Inflammatory macrophage treated with lipopolysaccharide for 4 hours (primary cell): Measurements from ENCODE around the gene ST8SIA1.
"Not testable (repeated sequence)": the region's sequence is repeated elsewhere in the genome, so short reads cannot be mapped to it uniquely, and the experiment has no call there.

Experiments used
- DNase-seq: peaks from one replicate; pipeline ENCODE4 v3.0.0-alpha.2; 2020

ST8SIA1 gene

DNA sequence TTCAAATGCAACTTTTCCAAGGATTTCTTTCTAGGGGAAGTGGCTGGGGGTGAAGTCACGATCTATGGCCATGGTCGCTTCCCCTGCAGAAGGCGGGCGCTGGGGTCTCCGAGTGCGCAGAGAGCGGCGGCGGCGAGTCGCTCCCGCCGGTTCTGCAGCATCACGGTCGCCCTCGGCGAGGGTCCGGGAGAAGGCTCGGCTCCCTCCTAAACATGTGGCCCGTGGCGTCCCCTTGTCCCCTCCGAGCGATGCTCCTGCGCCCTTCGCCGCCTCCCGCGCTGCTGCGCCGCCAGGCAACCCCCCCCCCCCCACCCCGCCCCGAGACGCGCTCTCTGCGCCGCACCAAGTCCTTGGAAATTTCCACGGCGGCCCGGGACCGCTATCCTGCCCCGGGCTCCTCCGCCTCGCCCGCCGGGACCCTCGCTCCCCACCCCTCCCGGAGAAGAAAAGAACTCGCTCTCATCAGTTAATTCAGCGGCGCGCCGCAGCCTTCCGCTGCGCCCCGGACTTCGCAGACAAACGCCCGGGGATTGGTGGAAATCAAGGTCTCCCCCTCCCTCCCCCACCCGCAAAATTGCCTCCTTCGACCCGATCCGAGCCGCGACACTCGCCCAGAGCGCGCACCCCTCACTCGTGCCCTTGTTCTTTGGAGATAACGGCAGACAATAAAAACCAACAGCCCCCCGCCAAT, at the start of gene ST8SIA1:
Gene ST8SIA1, minus strand, starts transcription at position 298 of the 691 bp plus-strand sequence. CDS start 475 bp downstream, outside the sequence.
- no peak for DNase-seq

DNA sequence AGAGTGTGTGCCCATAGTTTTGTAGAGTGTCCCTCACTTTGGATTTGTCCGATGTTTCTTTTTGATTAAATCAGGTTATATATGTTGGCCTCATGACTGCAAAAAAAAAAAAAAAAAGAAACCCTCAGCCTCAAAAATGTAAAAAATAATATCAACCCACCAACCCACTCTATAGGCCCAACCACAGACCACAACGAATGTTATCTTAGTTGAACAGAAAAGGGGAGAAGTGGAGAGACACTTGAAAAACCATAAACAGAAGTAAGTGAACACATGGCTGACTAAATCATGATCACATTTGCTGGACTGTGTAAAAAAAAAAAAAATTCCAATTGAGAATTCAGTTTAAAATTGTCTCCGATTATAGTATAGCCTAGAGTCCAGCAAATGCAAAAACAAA, 45.5 kb upstream of the ST8SIA1 start:
- no peak for DNase-seq

DNA sequence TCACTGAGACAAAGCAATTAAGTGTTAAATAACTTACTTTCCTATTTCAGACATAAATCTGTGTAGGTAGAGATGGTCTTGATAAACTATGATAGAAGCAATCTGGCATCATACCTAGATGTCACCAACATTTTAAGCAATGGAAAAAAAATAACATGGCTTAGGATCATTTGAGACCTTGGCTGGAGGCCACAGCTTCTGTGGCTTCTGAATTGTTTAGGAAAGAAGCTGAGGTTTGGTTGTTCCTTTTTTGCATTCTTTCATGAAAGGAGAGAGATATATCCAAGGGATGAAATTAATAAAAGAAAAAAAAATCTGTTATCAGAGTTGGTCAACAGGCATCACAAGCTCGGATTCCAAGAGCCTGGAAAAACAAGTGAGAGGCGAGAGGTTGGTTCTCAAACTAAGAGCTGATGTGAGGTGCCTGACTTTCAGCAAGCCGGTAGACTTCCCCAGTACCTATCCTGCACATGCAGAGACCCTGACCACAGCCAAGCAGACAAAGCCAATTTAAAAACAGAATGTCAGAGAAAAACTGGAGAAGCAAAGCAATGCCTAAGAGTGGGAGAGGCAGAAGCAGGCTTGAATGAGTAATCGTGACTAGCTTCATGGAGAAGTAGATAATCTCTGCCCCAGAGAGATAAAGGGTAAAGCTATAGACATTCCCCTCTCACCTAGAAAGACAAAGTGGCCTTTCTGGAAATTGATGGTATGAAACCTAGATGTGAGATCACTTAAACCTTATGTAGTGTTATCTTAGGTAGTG, 43.4 kb upstream of the ST8SIA1 start:
- DNase-seq, result peak; percentile 24

DNA sequence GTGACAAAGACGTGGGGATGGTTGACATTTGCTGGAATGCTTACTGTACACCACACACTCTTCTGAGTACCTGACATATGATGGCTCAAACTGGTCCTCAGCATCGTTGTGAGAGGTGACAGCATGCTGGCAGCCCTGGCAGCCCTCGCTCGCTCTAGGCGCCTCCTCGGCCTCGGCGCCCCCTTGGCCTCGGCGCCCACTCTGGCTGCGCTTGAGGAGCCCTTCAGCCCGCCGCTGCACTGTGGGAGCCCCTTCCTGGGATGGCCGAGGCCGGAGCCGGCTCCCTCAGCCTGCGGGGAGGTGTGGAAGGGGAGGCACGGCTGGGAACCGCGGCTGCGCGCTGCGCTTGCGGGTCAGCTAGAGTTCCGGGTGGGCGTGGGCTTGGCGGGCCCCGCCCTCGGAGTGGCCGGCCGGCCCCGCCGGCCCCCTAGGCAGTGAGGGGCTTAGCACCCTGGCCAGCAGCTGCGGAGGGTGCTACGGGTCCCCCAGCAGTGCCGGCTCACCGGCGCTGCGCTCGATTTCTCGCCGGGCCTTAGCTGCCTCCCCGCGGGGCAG, 42.2 kb upstream of the ST8SIA1 start:
- not testable (repeated sequence) for DNase-seq

DNA sequence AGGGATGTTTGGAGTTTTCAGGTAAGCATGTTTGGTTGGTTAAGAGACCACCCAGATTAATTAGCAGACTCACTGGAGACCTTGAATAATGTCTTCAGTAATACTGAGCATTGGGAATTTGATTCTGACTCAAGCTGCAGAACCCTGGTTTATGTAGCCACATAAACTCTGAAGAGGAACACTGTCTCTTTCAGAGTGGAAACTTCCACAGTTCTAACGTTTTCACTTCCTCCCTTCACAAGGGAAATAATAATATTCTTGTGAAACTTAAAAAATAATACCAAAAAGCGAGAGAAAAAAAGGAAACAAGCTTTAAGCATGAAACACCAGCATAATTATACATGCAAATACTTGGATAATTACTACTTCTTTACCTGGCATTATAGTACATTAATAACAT, 40.0 kb upstream of the ST8SIA1 start:
- DNase-seq, result peak; percentile 78

DNA sequence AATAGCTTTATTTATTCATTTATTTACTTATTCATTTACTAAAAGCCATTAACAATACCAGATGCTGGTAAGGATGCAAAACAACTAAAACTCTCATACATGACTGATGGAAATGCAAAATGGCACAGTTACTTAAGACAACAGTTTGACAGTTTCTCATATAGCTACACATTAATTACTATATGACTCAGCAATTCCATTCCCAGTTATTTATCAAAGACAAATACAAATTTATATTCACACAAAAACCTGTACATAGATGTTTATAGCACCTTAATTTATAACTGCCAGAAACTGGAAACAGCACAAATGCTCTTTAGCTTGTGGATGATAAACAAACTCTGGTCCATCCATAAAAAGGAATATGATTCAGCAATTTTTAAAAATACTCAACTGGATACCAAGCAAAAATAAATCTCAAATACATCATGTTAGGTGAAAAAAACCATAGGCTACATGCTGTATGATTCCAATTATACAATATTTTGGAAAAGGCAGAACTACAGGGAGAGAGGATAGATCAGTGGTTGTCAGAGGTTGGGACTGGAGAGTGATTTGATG, 37.9 kb upstream of the ST8SIA1 start:
- no peak for DNase-seq

GRCh38 chr12:22366181-22366580, 31.7 kb upstream of the ST8SIA1 start:
- DNase-seq, result no peak

DNA sequence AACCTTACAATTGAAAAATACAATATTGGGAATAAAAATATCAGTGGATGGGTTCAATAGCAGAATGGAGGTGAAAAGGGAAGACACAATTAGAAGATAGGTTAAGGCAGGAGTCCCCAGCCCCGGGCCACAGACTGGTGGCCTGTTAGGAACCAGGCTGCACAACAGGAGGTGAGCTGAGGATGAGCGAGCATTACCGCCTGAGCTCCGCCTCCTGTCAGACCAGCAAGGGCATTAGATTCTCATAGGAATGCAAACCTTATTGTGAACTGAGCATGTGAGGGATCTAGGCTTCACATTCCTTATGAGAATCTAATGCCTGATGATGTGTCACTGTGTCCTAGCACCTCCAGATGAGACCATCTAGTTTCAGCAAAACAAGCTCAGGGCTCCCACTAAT, 27.3 kb upstream of the ST8SIA1 start:
- no peak for DNase-seq

DNA sequence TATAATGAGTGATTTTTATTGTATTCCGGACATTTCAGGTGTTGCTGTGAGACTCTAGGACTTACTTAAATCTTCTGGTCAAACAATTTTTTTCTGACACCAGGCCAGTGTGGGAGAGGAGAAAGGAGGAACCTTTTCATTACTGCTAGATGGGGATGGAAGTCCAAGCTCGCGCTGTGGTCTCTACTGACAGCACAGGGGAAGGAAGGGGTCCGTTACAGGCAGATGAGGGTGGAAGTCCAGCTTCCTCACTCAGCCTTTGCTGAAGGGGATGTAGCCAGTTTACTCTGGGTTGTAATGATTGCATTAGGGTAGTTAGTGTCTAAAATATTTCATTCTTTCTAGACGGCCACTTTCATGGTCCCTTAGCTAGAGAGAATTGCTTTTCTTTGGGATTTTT, 26.3 kb upstream of the ST8SIA1 start:
- no peak for DNase-seq

- no peak for DNase-seq
Measured at GRCh38 chr12:22357531-22357930, 23.0 kb upstream of the ST8SIA1 start.

DNA sequence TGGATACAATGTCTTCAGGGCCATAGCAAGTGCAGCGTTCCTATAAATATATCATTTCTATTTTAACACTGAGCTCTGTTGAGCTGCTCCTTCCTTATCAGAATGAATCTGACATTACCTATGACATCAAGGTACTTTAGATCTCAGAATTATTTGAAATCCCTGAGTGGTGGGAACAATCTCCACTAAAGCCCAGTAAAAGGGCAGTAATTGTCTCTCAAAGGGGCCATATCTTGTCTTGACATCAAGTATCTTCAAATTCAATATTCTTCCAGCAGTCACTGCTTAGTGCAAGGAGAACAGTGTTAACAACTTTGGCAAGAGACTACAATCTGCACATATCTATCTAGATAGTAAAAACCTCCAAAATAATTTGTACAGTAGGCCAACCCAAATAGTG, 21.7 kb upstream of the ST8SIA1 start:
- DNase-seq, result no peak

- no peak for DNase-seq
Measured at GRCh38 chr12:22355011-22355580, 20.6 kb upstream of the ST8SIA1 start.

DNA sequence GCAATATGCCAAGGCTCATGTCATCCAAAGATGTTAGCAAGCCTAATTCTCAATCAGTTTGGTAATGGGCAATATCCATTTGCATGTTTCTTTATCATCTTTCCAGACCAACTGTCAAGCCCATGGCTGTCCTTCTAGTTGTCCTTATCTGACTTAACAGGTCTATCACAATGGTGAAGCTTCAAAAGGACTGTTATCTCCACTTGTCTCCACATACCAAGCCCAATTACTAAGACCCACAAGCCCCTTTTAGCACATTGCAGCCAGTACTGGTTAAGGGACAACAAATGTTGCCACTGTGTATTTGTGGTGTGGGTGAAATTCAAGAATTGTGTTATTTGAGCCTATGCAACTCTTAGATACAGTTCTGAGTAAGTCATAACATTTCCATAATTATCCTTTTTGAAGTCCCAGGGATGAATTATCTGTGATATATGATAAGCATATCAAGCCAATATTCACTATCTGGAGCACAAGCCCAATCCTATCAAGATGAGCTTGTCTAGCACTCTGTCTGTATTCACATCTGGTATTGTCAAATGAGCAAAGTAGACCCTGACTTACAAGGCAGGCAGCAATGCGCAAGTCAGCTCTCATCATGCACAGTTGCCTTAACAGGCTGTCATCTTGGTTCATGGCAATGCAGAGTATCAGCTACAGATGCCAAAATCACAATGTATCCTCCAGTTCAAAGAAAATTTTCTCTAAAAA, 19.3 kb upstream of the ST8SIA1 start:
- no peak for DNase-seq

DNA sequence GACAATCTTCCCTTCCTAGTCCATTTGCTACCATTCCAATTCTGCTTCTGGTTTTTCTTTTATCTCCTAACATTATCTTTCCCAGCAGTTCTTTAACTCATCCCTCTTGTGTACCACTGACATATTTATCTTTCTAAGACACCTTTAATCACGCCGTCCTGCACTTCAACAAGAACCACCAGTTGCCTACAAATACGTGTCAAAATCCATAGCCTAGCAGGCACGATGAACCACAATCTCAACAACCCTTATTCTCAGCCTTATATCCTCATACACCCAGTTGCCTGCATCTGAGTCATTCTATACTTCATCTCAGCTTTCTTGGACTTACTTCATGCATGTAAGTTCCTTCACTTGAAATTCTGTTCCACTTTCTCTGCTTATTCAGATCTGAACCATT, 16.4 kb upstream of the ST8SIA1 start:
- peak; percentile 35 for DNase-seq

DNA sequence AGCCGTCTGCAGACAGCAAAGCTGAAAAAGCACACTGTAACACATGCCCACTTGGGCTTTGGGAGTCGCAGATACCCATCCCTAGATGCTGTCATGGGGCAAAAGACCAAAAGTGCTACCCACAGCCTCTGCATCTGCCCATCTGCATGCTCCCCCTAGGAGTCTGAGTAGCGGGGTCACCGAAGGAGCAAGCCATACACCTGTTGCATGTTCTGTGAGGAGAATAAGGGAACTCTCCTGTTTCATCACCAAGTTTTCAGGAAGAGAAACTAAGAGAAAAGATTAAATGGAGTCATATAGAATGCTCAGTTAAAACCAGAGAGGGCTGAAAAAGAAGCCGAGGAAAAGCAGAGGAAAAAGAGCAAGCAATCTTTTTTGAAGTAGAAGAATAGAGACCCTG, 13.7 kb upstream of the ST8SIA1 start:
- DNase-seq, result peak; percentile 43

DNA sequence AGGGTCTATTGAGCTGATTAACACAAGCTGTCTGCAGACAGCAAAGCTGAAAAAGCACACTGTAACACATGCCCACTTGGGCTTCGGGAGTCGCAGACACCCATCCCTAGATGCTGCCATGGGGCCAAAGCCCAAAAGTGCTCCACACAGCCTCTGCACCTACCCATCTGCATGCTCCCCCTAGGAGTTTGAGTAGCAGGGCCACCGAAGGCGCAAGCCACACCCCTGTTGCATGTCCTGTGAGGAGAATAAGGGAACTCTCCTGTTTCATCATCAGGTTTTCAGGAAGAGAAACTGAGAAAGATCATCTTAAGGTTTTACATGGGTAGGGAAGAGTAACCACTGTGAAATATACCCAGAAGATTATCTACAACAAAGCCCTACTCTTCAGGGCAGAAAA, 5.6 kb upstream of the ST8SIA1 start:
- DNase-seq, result peak; percentile 91

DNA sequence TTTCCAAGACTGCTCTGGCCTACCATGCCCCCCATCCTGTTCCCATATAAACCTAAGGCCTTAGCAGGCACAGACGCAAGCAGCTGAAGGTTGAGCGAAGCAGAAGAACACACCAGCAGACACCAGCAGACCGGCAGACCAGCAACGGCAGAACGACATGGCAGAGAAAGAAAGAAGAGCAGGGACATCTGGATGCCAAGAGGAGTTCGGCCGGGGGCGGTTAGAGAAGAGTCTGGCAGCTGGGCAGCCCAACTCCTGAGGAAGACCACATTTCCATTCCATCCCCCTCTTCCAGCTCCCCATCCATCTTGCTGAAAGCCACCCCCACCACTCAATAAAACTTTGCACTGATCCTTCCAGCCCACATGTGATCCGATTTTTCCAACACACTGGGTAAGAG, 5.2 kb upstream of the ST8SIA1 start:
- DNase-seq, result no peak

DNA sequence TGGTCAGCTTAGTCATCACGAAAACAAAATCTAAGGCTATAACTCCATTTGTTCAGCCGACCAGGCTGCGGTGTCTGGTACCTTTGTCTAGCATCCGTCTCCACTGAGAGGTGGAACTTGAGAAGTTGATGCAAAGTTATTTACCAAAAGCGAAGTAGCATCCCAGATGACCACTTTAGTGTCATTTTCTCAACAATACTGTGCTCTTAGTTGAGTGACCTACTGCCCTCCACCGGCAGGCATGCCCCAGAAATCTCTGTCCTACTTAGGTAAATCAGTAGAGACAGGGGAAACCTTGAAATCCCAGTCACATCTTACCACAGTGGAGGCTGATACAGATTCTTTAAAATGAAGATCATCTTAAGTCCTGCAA, 1.3 kb upstream of the ST8SIA1 start:
- DNase-seq, result no peak

DNA sequence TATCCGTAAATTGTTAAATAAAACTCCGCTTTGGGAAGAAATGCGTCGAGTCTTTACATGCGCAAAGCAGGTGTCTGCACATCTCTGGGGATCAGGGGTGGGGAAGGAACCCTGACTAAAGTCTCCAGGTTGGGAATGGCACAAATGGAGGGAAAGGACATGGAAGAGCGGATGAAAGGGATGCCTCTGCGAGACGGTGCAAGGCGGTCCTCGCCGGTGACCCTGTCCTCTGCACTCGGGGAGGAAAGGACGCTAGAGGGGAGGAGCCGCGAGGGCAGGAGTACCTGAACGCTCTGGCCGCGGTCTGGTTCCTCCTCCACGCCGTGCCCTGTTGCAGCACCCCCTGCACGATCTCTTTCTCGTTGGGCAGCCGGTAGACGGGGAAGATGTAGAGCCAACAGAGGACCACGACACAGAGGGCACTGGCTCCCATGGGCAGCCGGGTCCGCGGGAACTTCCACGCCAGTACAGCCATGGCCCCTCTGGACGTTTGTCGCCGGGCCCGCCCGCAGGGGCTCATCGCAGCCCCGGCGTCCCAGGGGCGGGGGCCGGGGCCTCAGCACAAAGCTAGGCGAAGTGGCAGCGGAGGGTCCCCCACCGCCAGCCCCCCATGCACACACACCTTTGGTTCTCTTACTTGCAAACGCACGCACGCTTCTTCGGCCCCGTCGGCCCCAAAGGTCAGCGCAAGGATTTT, 646 bp downstream of the ST8SIA1 start:
- DNase-seq, result no peak

GRCh38 chr12:22333186-22333712, 1.3 kb downstream of the ST8SIA1 start:
- peak; percentile 26 for DNase-seq

DNA sequence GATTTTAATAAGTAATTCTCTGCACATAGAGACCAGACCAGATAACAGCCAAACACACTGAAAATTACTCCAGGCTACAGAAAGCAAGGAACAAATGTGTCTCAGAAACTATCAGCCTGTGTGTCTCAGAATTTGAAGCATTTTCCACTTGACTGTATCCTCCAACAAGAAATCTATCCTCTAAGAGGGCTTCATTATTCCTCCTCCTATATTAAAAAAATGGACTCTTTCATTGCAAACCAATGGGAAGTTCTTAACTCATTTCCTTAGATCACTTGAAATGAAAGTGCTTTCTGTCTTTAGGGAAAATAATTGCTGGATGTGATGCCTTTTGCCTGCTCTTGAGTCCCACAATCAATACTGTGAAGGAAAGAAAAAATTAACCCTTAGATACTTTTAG, 2.3 kb downstream of the ST8SIA1 start:
- DNase-seq, result no peak

DNA sequence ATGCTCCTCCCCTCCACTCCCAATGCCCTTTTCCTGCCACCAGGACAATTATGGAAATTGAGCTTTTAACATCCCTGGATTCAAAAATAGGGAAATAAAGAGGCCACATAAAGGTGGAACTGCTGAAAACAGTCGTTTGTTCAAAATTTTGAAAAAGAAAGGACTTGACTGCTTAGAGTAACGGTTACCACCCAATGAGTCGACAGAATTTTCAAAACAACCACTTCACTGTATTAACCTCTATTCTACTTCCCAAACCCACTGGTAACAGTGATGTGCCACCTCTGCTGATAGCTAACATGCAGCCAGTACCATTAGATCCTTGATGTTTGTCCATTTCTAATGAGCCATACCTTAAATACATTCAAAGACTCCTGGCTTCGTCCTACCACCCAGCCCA, 4.9 kb downstream of the ST8SIA1 start:
- no peak for DNase-seq
